SU-DHL-6 (cell line): Measurements from ENCODE around the gene SGPL1.

ENCODE experiments used
- CTCF ChIP-seq: fragments of 200-600 bp; sonication (generic); IDR thresholded peaks from one replicate; pipeline ENCODE4 v1.5.1; 2017; ENCODE audit warnings: antibody characterized with exemption, mild to moderate bottlenecking, low read length, moderate library complexity; ENCODE audit not compliant: insufficient read depth, poor library complexity, severe bottlenecking
- EZH2phosphoT487 ChIP-seq: fragments of 200-600 bp; sonication (generic), shearing (Covaris generic); conservative IDR thresholded peaks from 2 replicates; pipeline ENCODE4 v1.6.1; 2018; ENCODE audit warnings: mild to moderate bottlenecking, antibody characterized with exemption, low read length, moderate library complexity, mixed read lengths

GRCh38 chr10:70812814-70813213, 2.9 kb upstream of the SGPL1 start:
- TF ChIP-seq CTCF: no peak
- no peak for TF ChIP-seq EZH2phosphoT487
